Ecto neural progenitor cell (in vitro differentiated cells): ENCODE measurements around the gene C11orf71.

Experiments used
- DNase-seq: peaks from one replicate; pipeline ENCODE4 v3.0.0-alpha.2; 2018; ENCODE audit warnings: low spot score

C11orf71 gene

GRCh38 chr11:114399490-114400215 lies 658 bp downstream of the C11orf71 start:
- no peak for DNase-seq

GRCh38 chr11:114398303-114398920 lies 1.9 kb downstream of the C11orf71 start:
- no peak for DNase-seq

GRCh38 chr11:114397349-114397982 lies 2.8 kb downstream of the C11orf71 start:
- no peak for DNase-seq

GRCh38 chr11:114396916-114397315 lies 3.4 kb downstream of the C11orf71 start:
- DNase-seq = no peak

GRCh38 chr11:114395736-114396135 lies 4.6 kb downstream of the C11orf71 start:
- DNase-seq = no peak

- DNase-seq = no peak
Observed at GRCh38 chr11:114392735-114393667, 7.3 kb downstream of the C11orf71 start.

GRCh38 chr11:114386545-114386944 lies 13.8 kb downstream of the C11orf71 start:
- no peak for DNase-seq

GRCh38 chr11:114386131-114386530 lies 14.2 kb downstream of the C11orf71 start:
- DNase-seq = no peak

GRCh38 chr11:114384487-114384886 lies 15.8 kb downstream of the C11orf71 start:
- DNase-seq = no peak

GRCh38 chr11:114382509-114382908 lies 17.8 kb downstream of the C11orf71 start:
- no peak for DNase-seq

- no peak for DNase-seq
Observed at GRCh38 chr11:114379394-114380069, 20.8 kb downstream of the C11orf71 start.

- no peak for DNase-seq
Observed at GRCh38 chr11:114377612-114378267, 22.6 kb downstream of the C11orf71 start.

- no peak for DNase-seq
Observed at GRCh38 chr11:114375052-114375451, 25.3 kb downstream of the C11orf71 start.

- no peak for DNase-seq
Observed at GRCh38 chr11:114368918-114369680, 31.2 kb downstream of the C11orf71 start.

- no peak for DNase-seq
Observed at GRCh38 chr11:114367244-114367957, 32.9 kb downstream of the C11orf71 start.

GRCh38 chr11:114366331-114367243 lies 33.7 kb downstream of the C11orf71 start:
- DNase-seq = no peak

GRCh38 chr11:114362958-114363357 lies 37.4 kb downstream of the C11orf71 start:
- no peak for DNase-seq

- no peak for DNase-seq
Observed at GRCh38 chr11:114362326-114362725, 38.0 kb downstream of the C11orf71 start.

- no peak for DNase-seq
Observed at GRCh38 chr11:114359342-114359741, 41.0 kb downstream of the C11orf71 start.
